Right lobe of liver (tissue), 6 donors: ENCODE data around the gene VWA8. TPM values are rescaled to one million over a fixed set of nuclear protein-coding genes. Genes with fewer than 3 reads are reported as not detected.

Experiments used
- ATAC-seq, 4 donors: fragments of 200-7000 bp; cut with Tn5 transposase; one replicate each; pipeline ENCODE4 v1.9.1; 2020; ENCODE audit warnings: mild to moderate bottlenecking in 4 of 4, moderate library complexity in 4 of 4
- DNase-seq, 3 donors: peaks; one replicate each; pipeline ENCODE4 v3.0.0-alpha.2; 2020
- H3K27ac ChIP-seq, 3 donors: fragments of 200-600 bp; one replicate each; pipeline ENCODE4 v1.8.0; 2022
- H3K27me3 ChIP-seq, 2 donors: fragments of 200-600 bp; one replicate each; pipeline ENCODE4 v1.8.0; 2022
- H3K36me3 ChIP-seq, 4 donors: fragments of 200-600 bp; sonication (generic) in 1 of 4; one replicate each; pipeline versions ENCODE4 v1.5.1 to v1.8.0; 2017 to 2022; ENCODE audit warnings: control low read depth in 1 of 4
- H3K4me1 ChIP-seq, 4 donors: fragments of 200-600 bp; sonication (generic) in 1 of 4; one replicate each; pipeline versions ENCODE4 v1.5.1 to v1.8.0; 2017 to 2022; ENCODE audit warnings: control low read depth in 1 of 4
- H3K4me3 ChIP-seq, 3 donors: fragments of 200-600 bp; one replicate each; pipeline ENCODE4 v1.8.0; 2022
- H3K9me3 ChIP-seq, 4 donors: fragments of 200-600 bp; sonication (generic) in 1 of 4; one replicate each; pipeline versions ENCODE4 v1.5.1 to v1.8.0; 2017 to 2022; ENCODE audit warnings: control low read depth in 1 of 4
- CTCF ChIP-seq, 4 donors: fragments of 200-600 bp in 3 of 4; fragments of 450-650 bp in 1 of 4; IDR thresholded peaks; one replicate each; pipeline versions ENCODE4 v1.5.1 to v1.8.0; 2016 to 2022; ENCODE audit warnings: antibody characterized with exemption in 4 of 4, mild to moderate bottlenecking in 2 of 4
- POLR2A ChIP-seq: fragments of 450-650 bp; IDR thresholded peaks from one replicate; pipeline ENCODE4 v1.6.1; 2017; ENCODE audit warnings: antibody characterized with exemption, mild to moderate bottlenecking
- WGBS: methylation state at CpG from one replicate; pipeline ENCODE4 v1.1.6; 2018; ENCODE audit warnings: low coverage, low lambda C conversion rate; ENCODE audit not compliant: insufficient coverage; ENCODE audit errors: missing lambda C conversion rate; 5-methylcytosine and 5-hydroxymethylcytosine counted together
- intact Hi-C, 2 donors: fragments of 100-400 bp; cut with DNase I; formaldehyde crosslinking; loops; one replicate each; pipeline versions ENCODE4 v1.11.2 to v1.14.1; 2022
- total RNA-seq, 6 experiments: library from RNA; depleted of rRNA in 2 of 6; stranded (reverse); fragments of >200 nt in 2 of 6; fragmentation: NEBNext Ultra II Directional in 3 of 6; extraction: Animal tissue kit (Norgen Biotek cat#: 25700) in 3 of 6; gene quantifications; one replicate each; pipeline versions ENCODE4 v1.1.0 to v1.2.4, GENCODE V29; 2016 to 2023
- donor health status: DM: no; HTN: yes; CAD: no.
- donor health status: DM: no; HTN: no; CAD: no.
- donor health status: DM: no; HTN: no; CAD: no.
- donor health status: DM: no; HTN: yes; CAD: no.
- donor health status: DM: no; HTN: yes; CAD: no.

Gene VWA8
- total RNA-seq, 6 experiments from 2014 or later: 19.4 to 33.8 (median 30.8) TPM

DNA sequence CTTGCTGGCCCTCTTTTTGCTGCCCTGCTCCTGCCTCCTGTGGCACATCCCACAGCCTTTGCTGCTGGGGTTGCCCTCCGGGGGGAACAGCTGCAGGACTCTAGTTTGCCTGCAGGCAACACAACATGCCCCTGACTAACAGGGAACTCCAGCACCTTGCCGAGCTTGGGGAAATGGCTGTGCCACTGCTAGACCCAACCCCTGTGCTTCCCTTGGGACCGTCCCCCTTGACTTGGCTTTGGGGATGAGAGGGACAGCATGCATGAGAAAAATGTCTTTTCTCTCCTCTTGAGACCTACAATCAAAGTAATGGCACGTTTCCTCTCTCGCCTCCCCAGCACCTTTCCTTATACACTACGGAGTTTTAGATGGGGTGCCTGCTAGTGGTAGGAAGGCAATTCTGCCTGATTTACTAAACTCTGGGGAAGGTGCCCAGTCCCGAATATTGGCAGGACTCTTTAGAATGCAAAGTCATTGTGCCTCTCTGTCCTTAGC is 12.4 kb upstream of the VWA8 start:
- intact Hi-C loops: no loop called here
- 55% methylated on average over 5 of the region's 7 CpGs for WGBS
- no peaks in the 10 kb centered on the region for H3K36me3 ChIP-seq
- H3K4me3 ChIP-seq: no peak overlapping the region
- ATAC-seq: peak; percentile 56 to 89 (median 74)
- TF ChIP-seq POLR2A (no peak), CTCF (IDR thresholded peaks at IDR 0.05) (peak in 3 of 4 donors; percentile 27 to 51 (median 29))
- peaks cover 0 to 7% (median 1%) of the 10 kb centered on the region in 4 donors for H3K4me1 ChIP-seq
- H3K27ac ChIP-seq: no peak overlapping the region
- H3K27me3 ChIP-seq: no peaks in the 10 kb centered on the region
- no peaks in the 10 kb centered on the region for H3K9me3 ChIP-seq
- DNase-seq: peak in 1 of 3 donors; percentile 55

GRCh38 chr13:41971848-41972247 is 10.9 kb upstream of the VWA8 start:
- TF ChIP-seq CTCF (IDR thresholded peaks at IDR 0.05) (no peak), POLR2A (no peak)
- Histone ChIP-seq H3K27ac (no peak overlapping the region), H3K36me3 (no peaks in the 10 kb centered on the region), H3K27me3 (no peaks in the 10 kb centered on the region), H3K4me1 (peaks cover 0 to 7% (median 1%) of the 10 kb centered on the region in 4 donors), H3K4me3 (no peak overlapping the region), H3K9me3 (no peaks in the 10 kb centered on the region)
- ATAC-seq (no peak), DNase-seq (no peak)
- intact Hi-C loops: no loop called here
- WGBS: 77% methylated on average over 5 of the region's 5 CpGs

DNA sequence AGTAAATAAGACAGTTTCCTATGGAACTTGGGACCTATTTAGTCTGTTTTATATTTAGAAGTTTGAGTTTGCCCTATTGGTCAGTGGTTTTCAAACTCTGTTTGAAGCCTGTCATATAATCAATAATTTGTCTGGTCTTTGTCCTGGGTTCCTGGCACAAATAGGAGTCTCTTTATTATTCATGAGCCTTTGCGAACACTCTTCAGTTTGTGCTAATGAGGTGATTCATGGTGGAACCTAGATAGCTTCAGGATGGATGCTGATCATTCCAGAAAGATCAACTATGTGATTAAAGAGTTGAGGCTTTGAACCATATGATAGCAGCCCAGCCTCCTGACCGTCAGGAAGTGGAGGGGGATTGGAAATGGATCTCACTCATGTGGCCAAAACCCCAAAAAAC is 10.0 kb upstream of the VWA8 start:
- H3K36me3 ChIP-seq: no peaks in the 10 kb centered on the region
- no peaks in the 10 kb centered on the region for H3K27me3 ChIP-seq
- WGBS: 50% methylated on average over 2 of the region's 2 CpGs
- DNase-seq: no peak
- intact Hi-C loops: no loop called here
- peak overlapping the region in 1 of 3 donors; percentile 49 for H3K27ac ChIP-seq
- no peak overlapping the region for H3K4me3 ChIP-seq
- no peaks in the 10 kb centered on the region for H3K9me3 ChIP-seq
- TF ChIP-seq POLR2A (no peak), CTCF (IDR thresholded peaks at IDR 0.05) (no peak)
- H3K4me1 ChIP-seq: peaks cover 0 to 7% (median 1%) of the 10 kb centered on the region in 4 donors
- peak; percentile 60 to 80 (median 66) for ATAC-seq

- no peak for ATAC-seq
- peaks cover 0 to 7% (median 1%) of the 10 kb centered on the region in 4 donors for H3K4me1 ChIP-seq
- intact Hi-C loops: no loop called here
- H3K4me3 ChIP-seq: no peak overlapping the region
- TF ChIP-seq POLR2A (no peak), CTCF (IDR thresholded peaks at IDR 0.05) (no peak)
- H3K27me3 ChIP-seq: no peaks in the 10 kb centered on the region
- DNase-seq: no peak
- no peak overlapping the region for H3K27ac ChIP-seq
- H3K9me3 ChIP-seq: no peaks in the 10 kb centered on the region
- H3K36me3 ChIP-seq: no peaks in the 10 kb centered on the region
Observed at GRCh38 chr13:41970022-41970421, 9.1 kb upstream of the VWA8 start.

DNA sequence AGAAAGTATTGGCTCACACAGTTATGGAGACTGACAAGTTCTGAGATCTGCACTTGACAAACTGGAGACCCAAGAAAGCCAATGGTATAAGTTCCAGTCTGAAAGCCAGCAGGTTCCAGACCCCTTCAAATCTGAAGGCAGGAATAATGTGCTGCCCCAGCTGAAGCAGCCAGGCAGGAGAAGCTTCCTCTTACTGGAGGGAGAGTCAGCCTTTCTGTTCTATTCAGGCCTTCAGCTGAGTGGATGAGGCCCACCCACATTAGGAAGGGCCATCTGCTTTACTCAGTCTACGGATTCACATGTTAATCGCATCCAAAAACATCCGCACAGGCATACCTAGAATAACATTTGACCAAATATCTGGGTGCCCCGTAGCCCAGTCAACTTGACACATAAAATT is 8.2 kb upstream of the VWA8 start:
- no peak overlapping the region for H3K27ac ChIP-seq
- H3K4me3 ChIP-seq: no peak overlapping the region
- H3K27me3 ChIP-seq: no peaks in the 10 kb centered on the region
- no peak for DNase-seq
- TF ChIP-seq CTCF (IDR thresholded peaks at IDR 0.05) (no peak), POLR2A (no peak)
- intact Hi-C loops: loop anchor here in 1 of 2 donors (10.0 kb wide), 1 partner anchor 76 kb away; the partner anchor contains the start of gene DGKH
- peaks cover 0 to 7% (median 1%) of the 10 kb centered on the region in 4 donors for H3K4me1 ChIP-seq
- no peak for ATAC-seq
- H3K9me3 ChIP-seq: no peaks in the 10 kb centered on the region
- 90% methylated on average over 4 of the region's 4 CpGs for WGBS
- H3K36me3 ChIP-seq: no peaks in the 10 kb centered on the region
